CD4-positive, alpha-beta T cell treated with Interleukin-2 at 100 ng/mL for 4 hours (primary cell): ENCODE data around the gene CILP2.
A peak's percentile ranks its signal among the peaks of the same experiment; 100 is the strongest.

Experiments used
- DNase-seq: peaks from one replicate; pipeline ENCODE4 v3.0.0-alpha.2; 2020; ENCODE audit warnings: low spot score

CILP2 gene

DNA sequence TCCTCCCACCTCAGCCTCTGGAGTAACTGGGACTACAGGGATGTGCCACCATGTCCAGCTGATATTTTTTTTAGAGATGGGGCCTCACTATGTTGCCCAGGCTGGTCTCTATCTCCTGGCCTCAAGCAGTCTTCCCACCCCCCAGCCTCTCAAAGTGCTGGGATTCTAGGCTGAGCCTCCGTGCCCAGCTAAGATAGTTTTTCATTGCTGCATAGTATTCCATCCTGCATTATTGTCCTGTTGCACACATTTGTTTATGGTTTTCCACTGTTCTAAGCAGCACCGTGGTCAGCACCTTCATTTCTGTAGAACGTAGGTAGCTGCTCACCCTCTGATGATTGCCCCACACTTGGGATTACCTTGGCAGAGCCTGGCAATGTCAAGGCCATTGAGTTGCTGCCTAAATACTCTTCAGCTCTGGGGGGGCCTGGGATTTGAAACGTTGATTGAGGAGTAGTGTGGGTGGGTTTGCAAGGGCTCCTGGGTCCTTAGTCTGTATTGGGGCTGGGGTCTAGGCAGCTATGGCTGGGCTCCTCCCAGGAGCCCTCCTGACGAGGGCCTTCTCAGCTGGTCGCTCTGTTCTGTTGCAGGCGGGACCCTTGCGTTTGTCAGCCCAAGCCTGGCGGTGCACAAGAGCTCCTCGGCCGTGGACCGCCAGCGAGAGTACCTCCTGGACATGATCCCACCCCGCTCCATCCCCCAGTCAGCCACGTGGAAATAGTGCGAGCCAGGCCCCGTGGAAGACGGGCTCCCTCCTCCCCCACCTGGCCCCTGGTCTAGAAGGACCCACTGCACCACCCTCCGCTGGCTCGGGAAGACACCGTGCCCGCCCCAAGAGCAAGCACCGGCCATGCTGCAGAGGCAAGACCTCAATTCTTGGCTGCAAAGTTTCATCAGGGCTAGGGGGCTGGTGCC is 33.1 kb upstream of the CILP2 start:
- DNase-seq = no peak

DNA sequence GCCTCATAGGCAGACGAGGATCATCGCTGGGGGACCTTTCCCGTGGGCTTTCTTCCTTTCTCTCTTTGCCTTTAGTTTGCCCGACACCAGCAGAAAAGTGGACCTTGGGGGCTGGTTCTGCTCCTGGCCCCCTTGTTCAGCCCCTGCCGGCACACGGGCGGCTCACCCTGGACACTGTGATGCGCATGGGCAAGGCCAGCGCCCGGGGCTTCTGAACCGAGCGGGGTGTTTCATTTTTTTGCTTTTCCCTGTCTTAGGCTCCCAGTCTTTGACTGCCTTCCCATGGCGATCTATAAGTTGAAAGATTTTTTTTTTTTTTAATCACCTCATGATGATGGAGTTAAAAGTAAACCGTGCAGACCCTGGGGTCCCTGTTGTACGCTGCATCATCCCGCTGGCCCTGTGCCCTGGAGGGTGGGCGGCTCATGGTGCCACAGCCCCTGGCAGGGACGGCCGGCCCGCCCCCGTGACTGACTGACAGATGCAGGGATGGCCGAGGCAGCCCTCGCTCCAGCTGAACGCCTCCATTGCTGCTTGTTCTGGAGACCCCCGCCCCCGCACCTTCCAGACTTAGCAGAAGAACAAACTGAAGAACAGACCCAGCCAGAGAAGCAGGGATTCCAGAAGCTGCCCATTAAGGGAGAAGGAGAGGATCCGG is 32.3 kb upstream of the CILP2 start:
- no peak for DNase-seq

DNA sequence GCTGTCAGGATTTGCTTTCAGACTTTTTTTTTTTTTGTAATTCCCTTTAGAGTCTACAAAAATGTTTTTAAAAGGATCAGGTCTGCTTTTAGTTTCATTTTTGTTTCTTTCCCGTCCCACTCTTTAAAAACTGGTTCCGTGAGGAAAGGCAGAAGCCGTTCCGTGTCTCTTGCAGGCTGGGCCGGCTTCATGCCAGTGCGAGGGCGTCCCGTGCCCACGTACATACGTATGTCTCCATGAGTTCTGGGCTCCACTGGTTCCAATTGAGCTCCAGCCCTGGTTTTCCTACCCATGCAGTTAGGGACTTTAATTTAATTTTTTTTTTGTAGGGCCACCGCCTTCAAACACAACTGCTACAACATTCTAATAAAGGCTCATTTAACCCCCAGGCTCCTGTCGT is 31.5 kb upstream of the CILP2 start:
- no peak for DNase-seq

DNA sequence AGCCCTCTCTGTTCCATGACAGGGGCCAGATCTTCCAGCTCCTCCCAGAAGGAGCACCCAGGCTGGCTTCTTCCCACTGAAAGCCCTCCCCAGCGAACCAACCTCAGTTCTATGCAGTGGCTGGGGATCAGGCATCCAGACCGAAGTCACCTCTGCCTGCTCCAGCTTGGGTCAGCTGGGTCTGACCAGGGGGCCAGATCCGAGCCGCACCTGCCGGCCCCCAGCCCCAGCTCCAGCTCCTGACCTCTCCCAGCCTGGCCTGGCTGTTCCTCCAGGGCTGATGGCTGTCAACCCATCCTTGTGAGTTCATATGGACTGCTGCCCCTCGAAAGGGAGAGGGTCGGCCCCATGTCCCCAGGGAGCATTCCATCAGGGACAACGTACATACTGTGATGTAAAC is 30.7 kb upstream of the CILP2 start:
- no peak for DNase-seq

DNA sequence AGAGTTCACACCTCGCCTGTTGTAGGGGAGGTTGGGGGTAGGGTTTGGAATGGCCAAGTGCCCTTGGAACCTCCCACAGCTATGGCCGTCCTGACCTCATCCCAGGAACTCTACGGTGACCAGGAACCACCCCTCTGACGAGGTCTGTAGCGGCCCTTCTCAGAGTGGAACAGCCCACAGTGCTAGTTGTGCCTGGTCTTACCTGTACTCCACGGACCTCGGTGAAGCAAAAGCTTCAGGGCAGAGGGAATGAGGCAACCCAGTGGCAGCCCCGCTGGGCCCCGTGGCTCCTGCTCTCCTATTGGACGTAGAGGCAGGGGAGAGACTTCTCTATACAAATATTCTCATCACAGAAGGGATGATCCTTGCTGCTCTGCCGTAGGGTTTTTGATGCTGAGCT is 29.8 kb upstream of the CILP2 start:
- no peak for DNase-seq

DNA sequence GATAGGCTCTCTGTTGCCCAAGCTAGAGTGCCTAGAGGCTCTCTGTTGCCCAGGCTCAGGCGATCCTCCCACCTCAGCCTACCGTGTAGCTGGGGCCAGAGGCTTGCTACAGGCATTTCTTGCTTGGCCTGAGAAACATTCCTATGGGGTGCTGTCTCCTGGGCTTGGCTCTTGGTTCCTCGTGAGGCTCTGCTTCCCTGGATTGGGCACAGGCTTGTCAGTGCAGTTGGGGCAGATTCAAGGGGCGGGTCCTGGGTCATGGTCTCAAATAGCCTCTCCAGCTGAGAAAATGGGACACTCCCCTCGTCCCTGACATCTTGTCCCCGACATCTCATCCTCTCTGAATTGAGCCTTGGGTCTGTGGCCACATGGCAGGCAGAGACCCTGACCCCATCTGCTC is 27.6 kb upstream of the CILP2 start:
- no peak for DNase-seq

DNA sequence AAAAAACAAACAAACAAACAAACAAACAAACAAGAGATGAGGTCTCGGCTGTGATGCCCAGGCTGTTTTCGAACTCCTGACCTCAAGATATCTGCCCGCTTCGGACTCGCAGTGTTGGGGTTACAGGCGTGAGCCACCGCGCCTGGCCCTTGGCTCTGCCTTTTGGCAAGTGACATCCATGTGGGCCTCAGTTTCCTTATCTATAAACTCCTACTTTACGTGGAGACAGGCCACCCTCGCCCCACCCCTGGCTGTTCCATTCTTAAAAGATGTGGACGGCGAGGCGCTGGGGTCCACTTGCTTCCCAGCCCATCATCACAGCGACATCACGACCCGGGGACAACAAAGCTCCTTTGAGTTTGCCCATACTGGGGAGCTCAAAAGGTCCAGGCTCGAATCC is 24.4 kb upstream of the CILP2 start:
- no peak for DNase-seq

DNA sequence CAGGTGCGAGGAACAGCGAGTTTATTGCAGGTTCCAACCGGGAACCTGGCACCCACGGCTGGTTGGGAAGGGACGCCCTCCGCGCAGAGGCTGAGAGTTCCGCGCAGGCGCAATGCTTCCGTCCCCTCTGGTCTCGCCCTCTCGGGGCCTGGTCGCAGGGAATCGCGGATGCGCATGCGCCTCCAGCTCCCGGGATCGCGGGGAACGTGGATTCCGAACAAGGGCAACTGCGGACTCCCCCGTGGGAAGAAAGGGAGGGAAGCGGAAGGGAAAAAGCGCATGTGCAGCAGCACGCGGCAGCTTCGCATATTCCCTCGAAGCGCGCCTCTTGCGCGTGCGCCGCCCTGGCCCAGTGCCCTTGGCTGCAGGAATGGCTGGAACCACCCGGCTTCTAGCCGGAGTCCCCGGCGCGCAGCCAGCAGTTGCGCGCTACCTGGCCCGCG is 23.8 kb upstream of the CILP2 start:
- DNase-seq = no peak

DNA sequence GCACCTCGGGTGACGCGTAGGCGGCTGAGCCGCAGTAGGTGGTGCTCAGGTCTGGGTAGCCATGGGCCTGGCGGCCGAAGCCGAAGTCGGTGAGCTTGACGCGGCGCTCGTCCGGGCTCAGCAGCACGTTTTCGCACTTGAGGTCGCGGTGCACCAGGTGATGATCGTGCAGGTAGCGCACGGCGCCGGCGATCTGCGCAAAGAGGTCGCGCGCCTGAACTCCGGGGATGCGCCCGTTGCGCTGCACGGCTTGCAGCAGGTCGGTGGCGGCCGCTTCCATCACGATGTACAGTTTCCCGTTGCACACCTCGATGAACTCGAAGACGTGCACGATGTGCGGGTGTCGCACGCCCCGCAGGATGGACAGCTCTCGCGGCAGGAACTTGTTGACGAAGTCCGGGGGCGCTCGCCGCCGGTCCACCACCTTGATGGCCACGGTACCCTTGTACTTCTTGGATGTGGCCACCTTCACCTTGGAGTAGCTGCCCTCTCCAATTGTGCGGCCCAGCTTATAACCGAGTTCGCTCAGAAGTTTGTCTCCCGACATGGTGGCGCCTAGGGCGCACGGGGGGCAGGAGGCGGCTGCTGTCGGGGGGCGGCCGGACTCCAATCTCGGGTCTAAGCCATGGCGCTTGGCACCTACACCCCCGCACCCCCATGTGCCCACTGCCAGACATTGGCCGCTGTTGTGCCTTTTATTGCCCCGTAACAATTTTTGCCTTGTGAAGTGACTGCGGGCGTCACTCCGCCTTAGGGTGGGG is 23.0 kb upstream of the CILP2 start, which contains the start of gene TSSK6:
Gene TSSK6 (minus strand): TSS at position 668 of the 761 bp plus-strand sequence. CDS start 121 bp downstream, at position 547.
- DNase-seq = no peak

DNA sequence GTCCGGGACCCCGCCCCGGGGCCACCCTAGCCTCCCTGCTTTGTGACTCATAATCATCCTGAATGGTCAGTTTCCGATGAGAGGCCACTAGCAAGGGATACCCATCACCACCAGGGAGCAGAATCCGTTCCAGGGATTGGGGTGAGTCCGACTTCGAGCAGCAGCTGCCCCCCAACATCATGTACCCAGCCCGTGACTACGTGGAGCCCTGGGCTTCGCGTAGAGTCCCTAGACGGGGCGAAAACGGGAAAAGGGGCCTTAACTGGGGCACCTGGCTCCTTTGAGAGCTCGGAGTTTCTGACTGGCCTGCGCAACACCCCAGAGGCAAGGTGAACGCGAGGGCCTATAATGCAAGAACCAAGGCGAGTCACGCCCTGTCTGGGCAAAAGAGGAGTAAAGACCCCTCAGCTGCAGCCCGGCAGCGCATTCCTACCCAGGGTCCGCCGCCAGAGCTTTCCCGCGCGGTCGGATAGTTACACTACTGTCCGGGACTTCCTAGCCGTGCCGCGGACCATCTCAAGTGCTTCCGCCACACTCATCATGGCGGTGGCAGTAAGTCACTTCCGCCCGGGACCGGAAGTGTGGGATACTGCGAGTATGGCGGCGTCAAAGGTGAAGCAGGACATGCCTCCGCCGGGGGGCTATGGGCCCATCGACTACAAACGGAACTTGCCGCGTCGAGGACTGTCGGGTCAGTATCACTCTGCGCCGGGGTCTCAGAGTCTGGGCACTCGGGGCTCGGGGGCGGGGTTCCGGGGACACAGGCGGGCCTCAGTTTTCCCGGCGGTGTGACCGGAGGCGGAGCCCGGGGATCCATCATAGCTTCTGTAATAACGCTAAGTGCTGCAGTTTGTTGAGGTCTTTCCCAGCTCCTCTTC is 22.2 kb upstream of the CILP2 start, which contains the start of gene NDUFA13:
Gene NDUFA13 (plus strand): TSS at position 584 of the 878 bp plus-strand sequence. CDS start 14 bp downstream, at position 598.
- peak; percentile 96 for DNase-seq

DNA sequence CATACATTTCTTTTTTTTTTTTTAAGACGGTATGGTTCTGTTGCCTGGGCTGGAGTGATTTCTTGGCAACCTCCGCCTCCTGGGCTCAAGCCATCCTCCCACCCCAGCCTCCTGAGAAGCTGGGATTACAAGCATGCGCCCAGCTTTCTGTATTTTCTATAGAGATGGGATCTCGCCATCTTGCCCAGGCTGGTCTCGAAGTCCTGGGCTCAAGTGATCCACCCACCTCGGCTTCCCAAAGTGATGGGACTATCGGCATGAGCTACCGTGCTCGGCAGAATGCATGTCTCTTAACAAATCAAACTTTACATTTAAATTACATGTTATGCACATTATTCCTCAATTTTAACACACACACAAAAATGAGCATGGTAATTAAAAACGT is 20.8 kb upstream of the CILP2 start:
- DNase-seq = no peak

DNA sequence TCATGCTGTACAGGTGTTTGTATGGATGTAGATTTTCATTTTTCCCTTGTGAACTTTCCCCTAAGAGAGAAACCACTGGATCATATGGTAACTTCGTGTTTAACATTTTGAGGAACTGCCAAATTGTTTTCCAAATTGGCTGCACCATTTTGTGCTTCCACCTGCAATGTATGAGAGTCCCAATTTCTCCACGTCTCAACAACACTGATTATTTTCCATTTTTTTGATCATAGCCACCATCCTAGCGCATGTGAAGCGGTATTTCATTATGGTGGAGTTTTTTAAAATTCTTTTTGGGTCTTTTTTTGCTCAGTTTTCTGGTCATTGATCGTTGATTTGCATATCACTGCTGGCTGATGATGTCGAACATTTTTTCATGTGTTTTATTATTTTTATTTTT is 17.1 kb upstream of the CILP2 start:
- DNase-seq = no peak

DNA sequence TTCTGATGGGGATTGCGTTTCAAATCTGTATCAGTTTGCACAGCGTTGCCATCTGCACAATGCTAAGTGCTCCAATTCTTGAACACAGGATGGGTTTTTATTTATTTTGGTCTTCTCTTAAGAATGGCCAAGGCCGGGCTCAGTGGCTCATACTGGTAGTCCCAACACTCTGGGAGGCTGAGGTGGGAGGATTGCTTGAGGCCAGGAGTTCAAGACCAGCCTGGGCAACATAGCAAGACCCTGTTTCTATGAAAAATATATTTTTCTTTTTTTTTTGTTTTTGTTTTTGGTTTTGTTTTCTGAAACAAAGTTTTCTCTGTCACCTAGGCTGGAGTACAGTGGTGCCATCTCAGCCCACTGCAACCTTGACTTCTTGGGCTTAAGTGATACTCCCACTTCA is 14.9 kb upstream of the CILP2 start:
- DNase-seq = no peak

DNA sequence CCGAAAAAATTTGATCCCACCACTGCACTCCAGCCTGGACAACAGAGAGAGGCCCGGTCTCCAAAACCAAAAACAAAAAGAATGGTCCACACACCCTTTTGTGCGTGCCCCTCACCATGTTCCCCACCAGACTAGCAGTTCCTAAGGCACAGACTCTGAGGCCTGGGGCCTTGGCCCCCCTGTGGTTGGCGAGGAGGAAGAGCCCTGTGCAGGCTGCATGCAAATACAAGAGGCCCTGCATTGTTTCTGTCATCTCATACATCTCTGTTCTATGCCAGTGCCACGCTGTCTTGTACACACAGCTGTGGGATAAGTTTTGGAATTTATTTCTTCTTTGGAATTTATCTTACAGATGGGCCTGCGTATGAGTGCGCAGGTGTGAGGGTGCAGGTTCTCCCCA is 14.0 kb upstream of the CILP2 start:
- no peak for DNase-seq

DNA sequence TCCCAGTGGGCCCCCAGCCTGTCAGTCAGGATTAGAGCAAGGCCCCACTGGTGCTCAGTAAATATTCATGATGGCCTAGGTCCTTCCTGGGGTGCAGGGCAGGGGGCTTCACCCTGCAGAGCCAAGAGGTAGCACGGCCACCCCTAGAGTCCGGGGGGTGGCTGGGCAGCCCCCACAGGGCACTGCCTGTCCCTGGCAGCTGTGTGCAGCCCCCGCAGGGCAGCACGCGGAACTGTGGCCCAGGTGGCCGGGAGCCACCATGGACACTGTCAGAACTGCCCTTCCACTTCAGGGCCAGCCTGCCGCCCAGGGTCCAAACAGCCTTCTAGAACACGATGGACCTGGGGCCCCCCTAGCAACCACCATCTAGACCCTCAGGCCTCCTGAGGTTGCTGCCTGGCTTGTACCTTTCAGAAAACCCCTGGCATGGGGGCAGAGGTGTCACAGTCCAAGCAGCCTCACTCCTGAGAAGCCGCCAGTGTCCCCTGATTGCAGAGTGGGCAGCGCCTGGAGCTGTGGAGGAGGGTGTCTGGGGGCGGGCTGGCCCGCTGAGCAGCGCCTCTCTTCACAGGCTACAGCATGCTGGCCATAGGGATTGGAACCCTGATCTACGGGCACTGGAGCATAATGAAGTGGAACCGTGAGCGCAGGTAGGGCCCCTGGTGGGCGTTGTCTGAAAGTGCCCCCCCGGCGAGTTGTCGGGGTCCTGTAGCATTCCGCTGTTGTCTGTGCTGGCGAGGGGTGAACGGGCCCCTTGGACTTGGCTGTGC is 12.3 kb upstream of the CILP2 start:
- DNase-seq = no peak

DNA sequence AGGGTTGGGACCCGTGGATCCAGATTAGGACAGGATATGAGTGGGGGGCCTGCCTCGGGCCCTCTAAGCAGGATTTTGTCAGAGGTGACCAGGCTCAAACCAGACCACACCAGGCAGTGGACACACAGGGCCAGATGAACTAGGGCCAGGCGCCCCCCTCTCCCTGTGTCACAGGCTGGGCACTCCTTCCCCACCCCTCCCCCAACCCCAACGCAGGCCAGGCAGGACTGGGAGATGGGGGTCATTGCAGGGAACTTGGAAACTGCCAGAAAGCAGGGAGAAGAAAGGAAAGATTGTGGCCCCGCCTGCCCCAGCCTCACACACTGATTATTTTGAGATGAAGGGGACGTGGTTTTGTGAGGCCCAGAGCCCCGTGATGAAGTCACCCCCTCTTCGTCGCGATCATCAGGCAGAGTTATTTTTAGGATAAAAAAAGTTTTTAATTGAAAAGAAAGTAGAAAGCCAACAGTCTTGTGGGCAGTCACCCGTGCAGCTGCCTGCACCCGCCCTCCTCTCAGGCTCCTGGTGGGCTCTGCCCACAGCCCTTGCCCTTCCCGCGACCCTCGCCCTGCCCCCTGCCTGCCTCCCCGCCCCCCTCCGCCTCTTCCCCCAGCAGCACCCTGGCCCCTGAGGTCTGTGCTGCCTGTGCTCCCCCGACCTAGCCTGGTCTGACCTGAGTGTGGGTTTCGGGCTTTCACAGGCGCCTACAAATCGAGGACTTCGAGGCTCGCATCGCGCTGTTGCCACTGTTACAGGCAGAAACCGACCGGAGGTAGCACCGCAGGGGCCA is 11.3 kb upstream of the CILP2 start:
- no peak for DNase-seq

DNA sequence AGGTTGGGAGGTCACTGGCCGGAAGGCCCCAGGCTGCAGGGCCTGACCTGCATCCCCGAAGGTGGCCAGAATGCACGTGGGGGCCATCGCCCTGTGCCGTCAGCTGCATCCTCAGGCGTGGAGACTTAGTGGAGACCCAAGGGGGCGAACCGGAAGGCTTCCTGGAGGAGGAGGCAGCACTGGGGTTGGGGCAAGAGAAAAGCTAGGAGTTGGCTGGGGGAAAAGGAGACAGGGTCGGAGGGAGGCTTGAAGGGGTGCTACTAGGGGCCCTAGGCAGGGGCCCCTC is 10.8 kb upstream of the CILP2 start:
- no peak for DNase-seq

DNA sequence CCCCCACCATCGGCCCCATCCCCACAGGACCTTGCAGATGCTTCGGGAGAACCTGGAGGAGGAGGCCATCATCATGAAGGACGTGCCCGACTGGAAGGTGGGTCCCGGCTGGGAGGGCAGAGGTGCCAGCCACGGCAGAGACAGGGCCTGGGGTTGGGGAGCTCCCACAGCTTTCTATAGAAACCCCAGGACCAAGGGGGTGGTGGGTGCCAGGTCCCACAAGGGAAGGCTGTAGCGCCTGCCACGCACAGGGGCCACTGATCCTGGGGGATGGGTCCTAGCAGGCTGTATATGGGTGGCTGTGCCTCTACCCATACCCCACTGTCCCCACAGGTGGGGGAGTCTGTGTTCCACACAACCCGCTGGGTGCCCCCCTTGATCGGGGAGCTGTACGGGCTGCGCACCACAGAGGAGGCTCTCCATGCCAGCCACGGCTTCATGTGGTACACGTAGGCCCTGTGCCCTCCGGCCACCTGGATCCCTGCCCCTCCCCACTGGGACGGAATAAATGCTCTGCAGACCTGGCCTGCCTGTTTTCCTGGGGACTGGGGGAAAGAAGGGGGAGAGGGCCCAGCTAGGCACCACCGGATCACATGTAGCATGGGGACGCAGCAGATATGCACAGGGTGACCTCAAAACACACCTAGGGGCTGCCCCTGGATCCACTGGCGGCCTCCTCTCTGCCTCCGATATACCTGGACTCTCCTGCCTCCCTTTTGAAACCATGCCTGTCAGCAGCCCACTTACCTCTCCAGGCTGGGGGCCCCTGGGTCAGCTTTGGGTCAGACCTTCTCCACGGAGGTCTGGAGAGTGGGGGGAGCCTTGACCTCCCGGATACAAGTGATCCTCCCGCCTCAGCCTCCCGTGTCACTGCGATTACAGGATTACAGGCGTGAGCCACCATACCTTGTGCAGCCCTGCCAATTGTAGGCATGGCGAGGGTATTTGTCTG is 10.1 kb upstream of the CILP2 start:
- DNase-seq = no peak
